HCT116 (cell line): ENCODE data around the gene PDE4D. TPM values are rescaled to one million over a fixed set of nuclear protein-coding genes. Genes with fewer than 3 reads are reported as not detected.

Experiments
- ATAC-seq: fragments of 200-7000 bp; cut with Tn5 transposase; 2 replicates; pipeline ENCODE4 v1.9.1; 2020; ENCODE audit warnings: mild to moderate bottlenecking, moderate library complexity
- BruUV-seq: library from RNA; stranded (reverse); fragments of 400-500 nt; replicated peaks from 2 replicates; lab custom pipeline; 2021; lab: Mats Ljungman, UMichigan
- CTCF ChIA-PET: fragments of 300-600 bp; sonication (Branson Sonifier 250); formaldehyde crosslinking; loops from one replicate; lab custom pipeline; 2021; ENCODE audit warnings: antibody characterized with exemption; lab: Charles Lee
- POLR2A ChIA-PET: fragments of 300-600, 350-600 bp; sonication (Branson Sonifier 250); formaldehyde crosslinking; loops from one replicate; lab custom pipeline; 2021; ENCODE audit warnings: antibody characterized with exemption; lab: Charles Lee
- RAD21 ChIA-PET, 2 experiments: fragments of 300-600 bp; sonication (Branson Sonifier 250); formaldehyde crosslinking; loops; one replicate each; lab custom pipeline; 2023; ENCODE audit warnings: low total read pairs in 2 of 2; ENCODE audit not compliant: uncharacterized antibody in 2 of 2, unreplicated experiment in 2 of 2, low non-redundant PET in 1 of 2; lab: Charles Lee
- DNase-seq: peaks from one replicate; pipeline ENCODE4 v3.0.0-alpha.2; 2010; ENCODE audit warnings: low read depth, low spot score
- H2AFZ ChIP-seq: fragments of 200-600 bp; shearing (Covaris generic), sonication (generic); 2 replicates; pipeline ENCODE4 v1.6.1; 2017; ENCODE audit warnings: low read depth, mixed run types, mixed read lengths, antibody characterized with exemption, low read length; ENCODE audit not compliant: poor library complexity, severe bottlenecking
- H3K27ac ChIP-seq: 2 replicates; pipeline ENCODE4 v1.5.1; 2012; ENCODE audit warnings: low read depth, low read length
- H3K27me3 ChIP-seq: fragments of 200-600 bp; sonication (generic); 2 replicates; pipeline ENCODE4 v1.6.1; 2016; ENCODE audit warnings: mixed run types, low read length, mixed read lengths; ENCODE audit not compliant: insufficient read depth
- H3K36me3 ChIP-seq, 2 experiments: fragments of 200-500 bp in 1 of 2; fragments of 200-600 bp in 1 of 2; sonication (Bioruptor generic) in 1 of 2; sonication (generic) in 1 of 2; 2 replicates each; pipeline versions ENCODE4 v1.5.1 to v1.6.1; 2014 to 2016; ENCODE audit warnings: low read length in 2 of 2, inconsistent platforms in 1 of 2, mixed read lengths in 1 of 2, mixed run types in 1 of 2; ENCODE audit not compliant: insufficient read depth in 2 of 2, control insufficient read depth in 1 of 2
- H3K4me1 ChIP-seq, 2 experiments: fragments of 200-600 bp in 1 of 2; sonication (generic) in 1 of 2; 2 replicates each; pipeline versions ENCODE4 v1.5.1 to v1.6.1; 2012 to 2017; ENCODE audit warnings: low read length in 2 of 2, inconsistent platforms in 1 of 2, mild to moderate bottlenecking in 1 of 2, mixed read lengths in 1 of 2, mixed run types in 1 of 2, moderate library complexity in 1 of 2; ENCODE audit not compliant: insufficient read depth in 2 of 2, control insufficient read depth in 1 of 2
- H3K4me2 ChIP-seq: fragments of 200-600 bp; sonication (generic); 2 replicates; pipeline ENCODE4 v1.6.1; 2017; ENCODE audit warnings: mixed run types, low read length, mixed read lengths
- H3K4me3 ChIP-seq, 2 experiments: fragments of 200-600 bp in 1 of 2; sonication (generic) in 1 of 2; replicated peaks in 1 of 2; 2 replicates each; pipeline ENCODE4 v1.5.1; 2011 to 2016; ENCODE audit warnings: low read length in 2 of 2, control low read depth in 1 of 2, low read depth in 1 of 2, mild to moderate bottlenecking in 1 of 2, mixed read lengths in 1 of 2, mixed run types in 1 of 2
- H3K79me2 ChIP-seq: fragments of 200-600 bp; sonication (generic); 2 replicates; pipeline ENCODE4 v1.6.1; 2017; ENCODE audit warnings: mild to moderate bottlenecking, mixed run types, low read length, moderate library complexity, mixed read lengths; ENCODE audit not compliant: insufficient read depth
- H3K9ac ChIP-seq: fragments of 200-600 bp; sonication (generic); 2 replicates; pipeline ENCODE4 v1.6.1; 2016; ENCODE audit warnings: low read length, mixed read lengths
- H3K9me2 ChIP-seq: fragments of 200-600 bp; sonication (generic), shearing (Covaris generic); 2 replicates; pipeline ENCODE4 v1.6.1; 2017; ENCODE audit warnings: mixed run types, mild to moderate bottlenecking, moderate library complexity; ENCODE audit not compliant: insufficient read depth
- H3K9me3 ChIP-seq, 2 experiments: fragments of 200-500 bp in 1 of 2; fragments of 200-600 bp in 1 of 2; sonication (Bioruptor generic) in 1 of 2; sonication (generic) in 1 of 2; 2 replicates each; pipeline ENCODE4 v1.6.1; 2014 to 2017; ENCODE audit warnings: low read length in 2 of 2, mixed read lengths in 2 of 2, inconsistent platforms in 1 of 2, low read depth in 1 of 2, mild to moderate bottlenecking in 1 of 2, mixed run types in 1 of 2, moderate library complexity in 1 of 2; ENCODE audit not compliant: control insufficient read depth in 1 of 2, insufficient read depth in 1 of 2
- H4K20me1 ChIP-seq: fragments of 200-600 bp; sonication (generic), shearing (Covaris generic); 2 replicates; pipeline ENCODE4 v1.6.1; 2017; ENCODE audit warnings: mixed run types, mild to moderate bottlenecking, moderate library complexity; ENCODE audit not compliant: insufficient read depth
- ATF3 ChIP-seq: IDR thresholded peaks from 2 replicates; pipeline ENCODE4 v1.6.1; 2012
- CBX3 ChIP-seq: IDR thresholded peaks from 2 replicates; pipeline ENCODE4 v1.6.1; 2012; ENCODE audit warnings: low read depth
- CEBPB ChIP-seq: IDR thresholded peaks from 2 replicates; pipeline ENCODE4 v1.6.1; 2012; ENCODE audit warnings: low read depth
- CTCF ChIP-seq, 3 experiments: fragments of 200-600 bp in 1 of 3; sonication (generic) in 1 of 3; IDR thresholded peaks in 2 of 3; conservative IDR thresholded peaks in 1 of 3; 2 replicates each; pipeline ENCODE4 v1.5.1; 2012 to 2017; ENCODE audit warnings: low read depth in 2 of 3, low read length in 2 of 3, antibody characterized with exemption in 1 of 3, borderline replicate concordance in 1 of 3, control low read depth in 1 of 3, mild to moderate bottlenecking in 1 of 3, mixed read lengths in 1 of 3, mixed run types in 1 of 3, moderate library complexity in 1 of 3; ENCODE audit not compliant: insufficient read depth in 1 of 3
- EZH2 ChIP-seq: fragments of 200-600 bp; sonication (generic); IDR thresholded peaks from 2 replicates; pipeline ENCODE4 v1.6.1; 2017; ENCODE audit warnings: antibody characterized with exemption, mixed run types
- EZH2phosphoT487 ChIP-seq: fragments of 200-600 bp; IDR thresholded peaks from 2 replicates; pipeline ENCODE4 v1.6.1; 2018; ENCODE audit warnings: antibody characterized with exemption, borderline replicate concordance
- FOSL1 ChIP-seq: IDR thresholded peaks from 2 replicates; pipeline ENCODE4 v1.6.1; 2012; ENCODE audit warnings: low read depth
- JUND ChIP-seq: IDR thresholded peaks from 2 replicates; pipeline ENCODE4 v1.6.1; 2012
- POLR2A ChIP-seq: IDR thresholded peaks from 2 replicates; pipeline ENCODE4 v1.7.0; 2011; ENCODE audit warnings: borderline replicate concordance; ENCODE audit not compliant: insufficient read depth, insufficient read length; ENCODE audit errors: extremely low read depth
- POLR2AphosphoS5 ChIP-seq: IDR thresholded peaks from 2 replicates; pipeline ENCODE4 v1.6.1; 2011; ENCODE audit warnings: mild to moderate bottlenecking, low read depth, low read length, moderate library complexity
- RAD21 ChIP-seq: IDR thresholded peaks from 2 replicates; pipeline ENCODE4 v1.6.1; 2012; ENCODE audit warnings: low read depth, mild to moderate bottlenecking
- REST ChIP-seq: IDR thresholded peaks from 2 replicates; pipeline ENCODE4 v1.6.1; 2012; ENCODE audit warnings: low read depth
- SIN3A ChIP-seq: IDR thresholded peaks from 2 replicates; pipeline ENCODE4 v1.6.1; 2012; ENCODE audit warnings: low read depth
- SP1 ChIP-seq: IDR thresholded peaks from 2 replicates; pipeline ENCODE4 v1.6.1; 2012; ENCODE audit warnings: low read depth
- SRF ChIP-seq: IDR thresholded peaks from 2 replicates; pipeline ENCODE4 v1.6.1; 2012; ENCODE audit warnings: low read depth
- YY1 ChIP-seq: IDR thresholded peaks from 2 replicates; pipeline ENCODE4 v1.6.1; 2011; ENCODE audit warnings: low read length, low read depth, moderate library complexity, mild to moderate bottlenecking; ENCODE audit not compliant: insufficient replicate concordance; ENCODE audit errors: extremely low read depth
- ZFX ChIP-seq: fragments of 450-650 bp; IDR thresholded peaks from 2 replicates; pipeline ENCODE4 v1.6.1; 2017
- intact Hi-C: fragments of 100-400 bp; cut with micrococcal nuclease; formaldehyde crosslinking; loops from 2 replicates; pipeline ENCODE4 v1.10.0; 2022
- total RNA-seq: library from RNA; stranded (reverse); gene quantifications from one replicate; pipeline ENCODE4 v1.2.1, GENCODE V29; 2021; ENCODE audit not compliant: unreplicated experiment

The PDE4D gene
- total RNA-seq, 1 experiment from 2014 or later: 1.1 TPM

DNA sequence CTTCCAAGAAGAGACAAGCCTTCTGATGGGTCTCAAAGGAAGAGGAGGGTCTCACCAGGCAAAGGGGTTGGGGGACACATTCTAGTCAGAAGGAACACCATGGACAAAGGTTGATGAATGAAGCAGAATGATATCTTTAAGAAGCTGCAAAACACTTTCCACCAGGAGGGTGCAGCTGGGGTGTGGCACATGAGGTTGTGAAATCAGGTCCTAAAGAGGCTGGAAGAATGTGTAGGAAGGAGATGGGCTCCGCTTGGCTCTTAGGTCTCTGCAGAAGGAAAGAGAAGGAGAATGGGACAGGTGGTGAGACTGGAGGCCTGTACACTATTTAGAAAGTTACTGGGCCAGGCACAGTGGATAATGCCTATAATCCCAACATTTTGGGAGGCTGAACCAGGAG lies 328.6 kb downstream of the PDE4D start:
- Histone ChIP-seq H3K4me3 (no peak overlapping the region), H3K36me3 (no peaks in the 10 kb centered on the region), H3K27me3 (peaks cover 5% of the 10 kb centered on the region), H3K4me1 (no peaks in the 10 kb centered on the region), H4K20me1 (no peaks in the 10 kb centered on the region), H3K27ac (no peak overlapping the region), H3K9me3 (no peaks in the 10 kb centered on the region), H3K9ac (no peak overlapping the region), H3K79me2 (no peaks in the 10 kb centered on the region), H3K9me2 (no peaks in the 10 kb centered on the region), H3K4me2 (no peak overlapping the region), H2AFZ (no peak overlapping the region)
- DNase-seq: no peak
- no TSS peak for BruUV-seq
- no peak for ATAC-seq
- CTCF ChIA-PET: no interaction called here
- RAD21 ChIA-PET: no interaction called here
- TF ChIP-seq SRF (no peak), SP1 (no peak), CEBPB (no peak), CBX3 (no peak), EZH2phosphoT487 (no peak), YY1 (no peak), EZH2 (no peak), POLR2AphosphoS5 (no peak), ATF3 (no peak), JUND (no peak), POLR2A (no peak), ZFX (no peak), FOSL1 (no peak), CTCF (IDR thresholded peaks at IDR 0.05 in 2 of 3, conservative IDR thresholded peaks at IDR 0.05 in 1 of 3; ENCODE audit: borderline replicate concordance in 1 of 3, insufficient read depth in 1 of 3, low read depth in 2 of 3, low read length in 2 of 3) (no peak), SIN3A (no peak), REST (no peak), RAD21 (no peak)
- POLR2A ChIA-PET: no interaction called here
- intact Hi-C loops: no loop called here
